Measurements from ENCODE around the gene RPS6KA3.

- TF ChIP-seq CTCF (IDR thresholded peaks at IDR 0.05) (no peak), POLR2A (IDR thresholded peaks at IDR 0.05) (no peak), POLR2AphosphoS5 (IDR thresholded peaks at IDR 0.05) (no peak), EP300 (IDR thresholded peaks at IDR 0.05) (no peak)
Observed at GRCh38 chrX:20269848-20270561, 3.3 kb upstream of the RPS6KA3 start.
